GM20431 (cell line): ENCODE measurements around the gene SETD6.
"Not testable (repeated sequence)": the region's sequence is repeated elsewhere in the genome, so short reads cannot be mapped to it uniquely, and the experiment has no call there.

Source experiments
- in situ Hi-C: fragments of 300-500 bp; cut with MseI, MboI; formaldehyde crosslinking; loops from one replicate; pipeline ENCODE4 v1.15.0; 2020; ENCODE audit warnings: low sequenced_read_pairs; ENCODE audit not compliant: unreplicated experiment

SETD6 gene

DNA sequence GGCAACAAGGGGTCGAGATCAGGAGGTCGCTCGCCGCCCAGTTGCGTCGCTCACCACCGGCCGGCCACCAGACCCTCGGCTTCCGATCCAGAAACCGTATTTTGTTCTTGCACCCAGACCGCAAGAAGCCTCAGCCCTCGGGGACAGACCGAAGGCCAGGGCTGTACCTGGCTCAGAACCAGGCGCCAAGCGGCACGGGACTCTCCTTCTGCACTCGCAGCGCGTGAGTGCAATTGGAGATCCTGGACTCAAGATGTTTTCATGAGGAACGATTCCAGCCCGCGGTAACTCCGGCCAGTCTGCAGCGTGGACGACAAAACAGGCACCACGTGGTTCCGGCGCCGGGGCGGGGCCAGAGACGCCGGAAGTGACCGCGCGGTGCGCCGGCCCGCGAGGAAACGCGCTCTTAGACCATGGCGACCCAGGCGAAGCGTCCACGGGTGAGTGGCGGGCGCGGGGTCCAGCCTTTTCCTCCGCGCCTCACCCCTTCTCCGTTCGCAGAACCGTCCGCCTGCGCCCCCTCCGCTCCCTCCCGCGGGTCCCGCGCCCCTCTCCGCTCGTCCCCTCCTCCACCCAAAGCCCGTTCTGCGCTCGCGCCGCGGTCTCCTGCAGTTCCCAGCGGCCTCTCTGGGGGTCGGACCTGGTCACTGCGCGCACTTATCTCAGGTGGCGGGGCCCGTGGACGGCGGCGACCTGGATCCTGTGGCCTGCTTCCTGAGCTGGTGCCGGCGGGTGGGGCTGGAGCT lies at the start of gene SETD6:
SETD6 (plus strand) TSS at position 393 of the 746 bp plus-strand sequence; CDS start at position 414, 21 bp downstream.
- in situ Hi-C loops, result no loop called here

GRCh38 chr16:58465817-58466216 lies 49.5 kb upstream of the SETD6 start:
- in situ Hi-C loops, result no loop called here

GRCh38 chr16:58466396-58466795 lies 48.9 kb upstream of the SETD6 start:
- in situ Hi-C loops, result no loop called here

DNA sequence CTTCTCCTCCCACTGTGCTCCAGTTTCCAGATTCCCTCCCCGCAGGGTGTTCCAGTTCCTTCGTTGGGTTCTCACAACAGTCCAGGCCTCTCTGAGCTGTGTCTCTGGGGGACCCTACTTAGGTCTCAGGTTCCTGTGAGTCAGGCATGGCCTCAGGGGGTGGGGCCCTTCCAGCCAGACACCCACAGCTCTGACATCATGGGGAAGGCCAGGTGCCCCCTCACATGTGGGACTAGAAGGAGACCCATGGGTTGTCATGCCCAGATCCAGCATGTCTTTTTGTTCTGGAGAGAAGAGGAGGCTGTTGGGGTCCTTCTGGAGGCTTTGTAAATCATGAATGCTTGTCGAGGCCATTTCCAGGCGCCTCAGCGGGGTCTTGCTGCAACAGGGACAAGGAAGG lies 47.4 kb upstream of the SETD6 start:
- in situ Hi-C loops, result no loop called here

DNA sequence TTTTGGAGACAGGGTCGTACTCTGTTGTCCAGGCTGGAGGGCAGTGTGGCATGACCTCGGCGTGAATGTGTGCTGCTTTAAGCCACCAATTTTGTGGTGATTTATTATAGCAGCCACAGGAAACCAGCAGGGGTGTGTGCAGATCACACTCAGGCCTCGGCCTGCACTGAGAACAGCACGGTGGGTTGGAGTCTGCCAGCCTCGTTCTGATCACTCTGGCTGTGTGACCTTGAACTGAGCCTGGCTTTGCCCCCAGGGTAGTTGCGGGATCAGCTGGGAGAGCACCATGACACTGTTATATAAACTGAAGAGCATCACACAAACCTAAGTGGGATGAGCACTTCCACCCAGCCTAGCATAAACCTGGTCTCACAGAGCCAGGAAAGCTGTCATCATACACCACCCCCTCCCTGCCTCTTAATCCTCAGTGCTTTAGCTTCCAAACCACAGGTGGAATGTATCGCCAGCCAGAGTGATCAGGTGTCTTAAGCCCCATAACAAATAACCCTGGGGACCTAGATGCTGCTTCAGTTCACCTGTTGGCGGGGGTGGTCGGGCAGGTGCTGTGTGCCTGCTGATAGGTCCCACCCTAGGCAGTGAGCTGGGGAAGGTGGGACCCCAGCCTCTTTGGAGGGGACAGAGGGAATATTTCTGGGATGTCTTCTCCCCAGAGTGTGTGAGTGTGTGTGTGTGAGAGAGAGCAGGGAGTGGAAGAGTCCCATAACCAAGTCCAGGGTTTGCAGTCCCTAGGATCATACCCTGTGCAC lies 43.9 kb upstream of the SETD6 start:
- in situ Hi-C loops, result no loop called here

DNA sequence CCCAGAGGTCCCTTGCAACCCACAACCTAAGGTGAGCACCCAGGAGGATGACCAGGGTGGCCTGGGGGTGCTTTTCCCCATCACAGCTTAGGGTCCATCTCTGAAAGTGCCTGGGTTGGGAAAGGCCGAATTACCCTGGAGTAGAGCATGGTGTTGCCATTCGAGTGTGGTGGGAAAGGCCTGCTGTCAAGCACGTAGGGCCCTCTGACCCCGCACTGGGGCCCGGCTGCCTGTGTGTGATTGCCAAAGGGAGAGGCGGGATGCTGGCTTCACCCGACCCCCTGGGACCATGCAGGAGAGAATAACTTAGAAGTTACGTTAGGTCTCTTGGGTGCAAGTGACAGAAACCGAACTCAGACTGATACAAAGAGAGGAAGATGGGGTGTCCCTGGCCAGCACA lies 43.1 kb upstream of the SETD6 start:
- in situ Hi-C loops, result no loop called here

GRCh38 chr16:58472827-58473226 lies 42.5 kb upstream of the SETD6 start:
- in situ Hi-C loops, result no loop called here

- in situ Hi-C loops, result no loop called here
Observed at GRCh38 chr16:58474296-58474695, 41.0 kb upstream of the SETD6 start.

DNA sequence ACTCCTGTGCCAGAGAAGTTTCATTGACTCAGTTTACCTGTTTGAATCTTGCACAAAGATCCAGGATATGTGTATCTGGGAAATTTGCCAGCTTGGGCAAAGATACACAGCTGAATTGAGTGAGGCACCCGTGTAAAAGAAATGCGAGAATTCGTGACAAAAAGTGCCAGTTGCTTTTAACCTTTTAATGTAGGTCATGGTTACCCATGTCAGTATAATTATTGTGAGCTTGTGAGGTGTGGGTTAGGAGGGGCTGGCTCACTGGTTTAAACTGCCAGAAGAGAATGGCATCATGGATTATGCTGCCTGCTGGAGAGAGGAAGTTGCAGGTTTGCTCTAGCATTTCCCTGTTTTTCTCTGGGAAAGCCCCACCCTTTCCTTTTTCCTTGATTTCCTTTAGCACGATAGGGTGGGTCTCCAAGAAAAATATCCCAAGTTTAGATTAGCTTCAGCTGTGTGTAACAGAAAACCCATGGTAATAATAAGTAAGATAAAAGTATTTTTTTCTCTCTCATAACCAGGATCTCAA lies 40.2 kb upstream of the SETD6 start:
- in situ Hi-C loops, result no loop called here

- in situ Hi-C loops, result no loop called here
Observed at GRCh38 chr16:58476791-58477190, 38.5 kb upstream of the SETD6 start.

DNA sequence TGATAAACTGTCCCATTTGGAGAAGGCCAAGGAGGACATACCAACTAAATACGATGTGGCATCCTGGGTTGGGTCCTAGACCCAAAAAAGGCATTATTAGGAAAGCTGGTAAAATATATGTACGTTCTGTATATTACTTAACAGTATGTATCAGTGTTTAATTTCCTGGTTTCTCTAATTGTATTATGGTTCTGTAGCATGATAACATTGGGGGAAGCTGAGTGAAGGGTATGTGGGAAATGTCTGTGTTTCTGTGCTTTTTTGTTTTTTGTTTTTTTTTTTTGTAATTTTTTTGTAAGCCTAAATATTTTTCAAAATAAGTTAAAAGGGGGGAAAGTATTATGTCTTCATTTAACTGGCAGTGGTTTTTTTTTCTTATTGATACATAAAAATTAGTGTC lies 36.9 kb upstream of the SETD6 start:
- in situ Hi-C loops, result no loop called here

DNA sequence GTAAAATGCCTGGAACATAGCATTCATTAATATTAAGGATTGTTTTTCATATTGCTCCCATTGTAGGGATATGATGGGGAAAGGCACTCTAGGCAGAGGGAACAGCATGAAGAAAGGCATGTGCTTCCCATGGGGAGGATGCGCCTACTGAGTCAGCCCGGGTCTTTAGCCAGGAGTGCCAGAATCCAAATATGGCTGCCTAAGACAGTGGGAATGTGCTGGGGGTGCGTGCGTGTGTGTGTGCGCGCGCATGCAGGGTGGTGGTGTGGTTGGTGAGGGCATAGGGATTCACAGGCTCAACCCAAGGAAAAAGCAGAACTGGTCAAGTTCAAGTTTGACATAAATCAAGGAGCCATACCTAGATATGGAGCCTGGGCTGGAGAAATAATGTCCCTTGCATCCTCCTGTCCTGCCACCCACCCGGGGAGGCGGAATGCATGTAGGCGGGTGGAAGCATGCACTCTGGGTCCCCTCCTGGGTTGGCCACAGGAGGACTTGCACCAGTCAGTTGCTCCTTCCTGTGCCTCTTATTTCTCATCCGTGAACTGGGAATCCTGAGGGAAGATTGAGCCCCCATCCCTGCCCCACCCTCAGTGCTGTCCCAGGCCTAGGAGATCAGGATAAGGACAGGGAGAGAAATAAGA lies 34.0 kb upstream of the SETD6 start:
- in situ Hi-C loops, result loop anchor here (10.0 kb wide), 1 partner anchor 147 kb away; no protein-coding TSS in a partner anchor

DNA sequence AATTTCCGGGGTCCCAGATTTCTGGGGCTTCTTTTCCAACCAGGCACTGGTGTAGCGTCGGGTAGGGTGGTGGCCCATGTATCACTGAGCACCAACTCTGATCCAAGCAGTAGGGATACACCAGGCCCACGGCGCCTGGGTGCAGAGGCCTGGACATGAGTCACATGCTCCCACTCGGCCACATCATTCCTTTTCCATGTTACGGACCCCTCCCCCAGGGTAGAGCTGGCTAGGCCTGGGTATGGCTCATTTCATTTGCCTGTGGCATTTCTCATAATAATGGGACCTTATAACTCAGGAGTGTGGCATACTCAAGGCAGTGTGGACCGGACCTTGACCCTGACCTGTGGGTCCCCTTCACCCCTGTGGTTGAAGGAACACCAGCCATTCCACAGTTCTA lies 33.4 kb upstream of the SETD6 start:
- in situ Hi-C loops, result loop anchor here (10.0 kb wide), 1 partner anchor 147 kb away; no protein-coding TSS in a partner anchor

- in situ Hi-C loops, result loop anchor here (10.0 kb wide), 1 partner anchor 151 kb away; no protein-coding TSS in a partner anchor
Observed at GRCh38 chr16:58485184-58485887, 30.0 kb upstream of the SETD6 start.

DNA sequence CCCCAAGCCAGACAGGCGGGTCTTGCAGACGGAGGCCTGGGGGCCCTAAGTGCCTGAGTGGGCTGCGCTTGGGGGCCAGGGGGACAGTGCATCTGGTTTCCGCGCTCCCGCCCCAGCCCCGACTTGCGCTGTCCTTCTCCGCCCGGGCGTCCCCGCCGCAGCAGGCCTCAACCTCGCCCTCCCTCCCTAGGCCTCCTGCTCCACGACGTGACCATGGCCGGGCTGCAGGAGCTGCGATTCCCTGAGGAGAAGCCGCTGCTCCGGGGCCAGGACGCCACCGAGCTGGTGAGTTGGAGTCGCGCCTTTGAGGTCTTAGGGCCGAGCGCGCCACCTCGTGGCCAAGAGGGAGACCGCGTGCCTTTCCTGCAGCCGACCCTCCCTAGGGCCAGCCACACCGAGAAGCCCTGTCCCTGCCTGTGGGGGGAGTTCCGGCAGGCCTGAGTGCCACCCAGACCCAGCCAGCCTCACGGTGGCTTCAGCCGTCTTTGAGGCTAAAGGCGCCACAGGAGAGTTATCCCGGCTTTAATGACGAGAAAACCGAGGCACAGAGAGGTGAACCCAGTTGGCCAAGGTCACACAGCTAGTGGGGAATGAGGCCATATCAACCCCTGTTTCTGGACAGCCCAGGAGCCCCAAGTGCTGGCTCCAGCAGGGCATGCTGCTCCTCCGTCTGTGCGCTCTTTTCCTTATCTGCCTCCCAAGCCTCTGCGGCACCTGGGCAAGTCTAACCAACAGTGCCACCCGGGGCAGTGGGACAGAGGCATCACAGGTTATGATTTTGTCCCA lies 27.6 kb upstream of the SETD6 start:
- in situ Hi-C loops, result loop anchor here (10.0 kb wide), 1 partner anchor 153 kb away; no protein-coding TSS in a partner anchor

DNA sequence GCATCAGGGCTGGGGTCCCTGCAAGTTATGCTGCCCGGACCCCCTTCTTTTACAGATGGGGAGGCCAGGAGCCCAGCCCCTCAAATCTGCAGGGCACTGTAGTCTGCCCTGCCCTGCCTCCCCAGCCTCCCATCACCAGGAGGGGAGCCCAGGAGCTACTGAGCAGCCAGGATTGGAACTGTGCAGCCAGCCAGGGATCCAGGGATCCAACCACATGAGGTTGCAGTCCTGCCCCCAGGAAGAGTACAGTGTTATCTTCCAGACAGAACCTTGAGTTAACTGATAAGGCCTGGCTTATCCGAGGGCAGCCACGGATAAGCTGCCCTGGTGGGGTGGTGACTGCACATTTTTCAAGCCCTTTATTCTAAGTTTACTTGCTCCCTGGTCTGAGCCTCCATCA lies 26.8 kb upstream of the SETD6 start:
- in situ Hi-C loops, result loop anchor here (10.0 kb wide), 1 partner anchor 154 kb away; no protein-coding TSS in a partner anchor

- in situ Hi-C loops, result no loop called here
Observed at GRCh38 chr16:58490065-58490464, 25.3 kb upstream of the SETD6 start.

DNA sequence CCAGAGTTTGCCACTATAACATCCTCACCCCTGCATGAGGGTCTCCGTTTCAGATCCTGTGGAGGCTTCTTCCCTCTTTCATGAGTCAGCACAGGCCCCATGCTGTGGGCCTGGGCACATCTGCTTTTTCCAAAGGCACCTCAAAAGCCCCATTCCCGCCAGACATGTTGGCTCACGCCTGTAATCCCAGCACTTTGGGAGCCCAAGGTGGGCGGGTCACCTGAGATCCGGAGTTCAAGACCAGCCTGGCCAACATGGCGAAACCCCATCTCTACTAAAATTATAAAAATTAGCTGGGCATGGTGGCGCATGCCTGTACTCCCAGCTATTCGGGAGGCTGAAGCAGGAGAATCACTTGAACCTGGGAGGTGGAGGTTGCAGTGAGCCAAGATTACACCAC lies 24.8 kb upstream of the SETD6 start:
- in situ Hi-C loops, result not testable (repeated sequence)

DNA sequence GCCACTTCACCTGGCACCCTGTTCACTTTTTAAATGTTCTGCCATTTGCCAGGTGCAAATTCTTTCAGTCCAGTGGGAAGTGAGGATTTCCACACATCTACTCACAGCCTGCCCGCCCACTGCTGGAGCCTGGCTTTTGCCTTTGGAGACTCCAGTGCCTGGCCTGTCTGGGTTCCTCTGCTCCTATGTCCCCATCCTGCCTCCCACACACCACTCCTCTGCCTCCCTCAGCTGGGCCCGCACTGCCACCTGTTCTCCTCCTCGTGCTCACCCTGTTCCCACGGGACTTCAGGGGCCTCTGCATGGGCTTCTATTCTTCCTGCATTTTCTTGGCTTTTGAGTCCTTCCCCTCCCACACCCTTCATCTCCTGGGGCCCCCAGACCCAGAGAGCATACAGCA lies 23.3 kb upstream of the SETD6 start:
- in situ Hi-C loops, result no loop called here
